HepG2 (cell line): ENCODE data around the gene STK32C. TPM values are rescaled to one million over a fixed set of nuclear protein-coding genes. Genes with fewer than 3 reads are reported as not detected.

Experiments
- ATAC-seq: fragments of 200-7000 bp; cut with Tn5 transposase; 3 replicates; pipeline ENCODE4 v1.9.1; 2020; ENCODE audit warnings: mild to moderate bottlenecking, moderate library complexity
- BruUV-seq: library from RNA; stranded (reverse); fragments of 400-500 nt; replicated peaks from 2 replicates; lab custom pipeline; 2021; lab: Mats Ljungman, UMichigan
- CTCF ChIA-PET: fragments of 300-600 bp; formaldehyde crosslinking; extraction: SDS; loops from one replicate; lab custom pipeline; 2021; ENCODE audit warnings: low total read pairs, inconsistent platforms, low intra/inter-chr PET ratio; lab: Yijun Ruan, JAX
- POLR2A ChIA-PET: fragments of 350-600 bp; sonication (Branson Sonifier 250); formaldehyde crosslinking; loops from one replicate; lab custom pipeline; 2020; ENCODE audit warnings: antibody characterized with exemption, inconsistent platforms; lab: Yijun Ruan, JAX
- DNase-seq: peaks from one replicate; pipeline ENCODE4 v3.0.0-alpha.2; 2015; ENCODE audit warnings: low spot score
- FAIRE-seq: peaks from 3 replicates; lab custom pipeline; 2011; peaks lifted over from hg19 to GRCh38; lab: Jason Lieb, UNC
- H2AFZ ChIP-seq: one replicate; pipeline ENCODE4 v1.6.1; 2011; ENCODE audit warnings: low read length, inconsistent platforms
- H3K27ac ChIP-seq: fragments of 300-600 bp; 3 replicates; pipeline ENCODE4 v1.8.0; 2011; ENCODE audit warnings: mixed run types, mild to moderate bottlenecking, mixed read lengths, low read length, inconsistent platforms; ENCODE audit not compliant: insufficient read depth; ENCODE audit errors: extremely low read length
- H3K27me3 ChIP-seq, 2 experiments: fragments of 200-600 bp in 1 of 2; 2 replicates in 1 of 2; 3 replicates in 1 of 2; pipeline versions ENCODE4 v1.6.0 to v1.8.0; 2011; ENCODE audit warnings: low read length in 2 of 2, mild to moderate bottlenecking in 2 of 2, moderate library complexity in 2 of 2, inconsistent platforms in 1 of 2; ENCODE audit not compliant: insufficient read depth in 2 of 2, control insufficient read depth in 1 of 2
- H3K36me3 ChIP-seq, 2 experiments: fragments of 200-600 bp in 1 of 2; replicated peaks in 1 of 2; 2 replicates in 1 of 2; 3 replicates in 1 of 2; pipeline versions ENCODE4 v1.5.1 to v1.8.0; 2011; ENCODE audit warnings: low read length in 2 of 2, inconsistent platforms in 1 of 2; ENCODE audit not compliant: insufficient read depth in 2 of 2, control insufficient read depth in 1 of 2
- H3K4me1 ChIP-seq: 2 replicates; pipeline ENCODE4 v1.5.1; 2012; ENCODE audit warnings: low read length, inconsistent platforms; ENCODE audit not compliant: insufficient read depth
- H3K4me2 ChIP-seq: 2 replicates; pipeline ENCODE4 v1.6.0; 2011; ENCODE audit warnings: low read depth, low read length, inconsistent platforms
- H3K4me3 ChIP-seq, 3 experiments: fragments of 200-600 bp in 1 of 3; sonication (generic), shearing (Covaris generic) in 1 of 3; replicated peaks in 1 of 3; 2 replicates each; pipeline ENCODE4 v1.5.1; 2011 to 2016; ENCODE audit warnings: low read length in 3 of 3, inconsistent platforms in 2 of 3, low read depth in 2 of 3, mild to moderate bottlenecking in 2 of 3, control low read depth in 1 of 3, mixed read lengths in 1 of 3; ENCODE audit not compliant: insufficient read depth in 1 of 3
- H3K79me2 ChIP-seq: one replicate; pipeline ENCODE4 v1.6.1; 2011; ENCODE audit warnings: low read length, inconsistent platforms; ENCODE audit not compliant: insufficient read depth
- H3K9ac ChIP-seq: 2 replicates; pipeline ENCODE4 v1.6.0; 2011; ENCODE audit warnings: mild to moderate bottlenecking, low read depth, low read length, inconsistent platforms; ENCODE audit not compliant: insufficient read depth
- H3K9me3 ChIP-seq: 2 replicates; pipeline ENCODE4 v1.5.1; 2012; ENCODE audit warnings: mild to moderate bottlenecking, low read length
- H4K20me1 ChIP-seq: 2 replicates; pipeline ENCODE4 v1.6.0; 2011; ENCODE audit warnings: inconsistent platforms, mild to moderate bottlenecking, low read length, moderate library complexity; ENCODE audit not compliant: insufficient read depth
- CENPX ChIP-seq: sonication (generic); formaldehyde crosslinking; IDR thresholded peaks from 2 replicates; pipeline ENCODE4 v1.9.0; 2021; ENCODE audit warnings: mild to moderate bottlenecking, missing genetic modification reagents, moderate library complexity
- ESRRA ChIP-seq: sonication (generic); formaldehyde crosslinking; IDR thresholded peaks from 2 replicates; pipeline ENCODE4 v1.5.1; 2020; ENCODE audit warnings: mild to moderate bottlenecking, low read depth, missing genetic modification reagents
- FOSL2 ChIP-seq: sonication (generic); formaldehyde crosslinking; IDR thresholded peaks from 2 replicates; pipeline ENCODE4 v1.4.0; 2020; ENCODE audit warnings: missing genetic modification reagents
- FOXP1 ChIP-seq, 2 experiments: fragments of 450-650 bp in 1 of 2; IDR thresholded peaks; 2 replicates each; pipeline ENCODE4 v1.6.1; 2017 to 2018; ENCODE audit warnings: antibody characterized with exemption in 1 of 2
- HOMEZ ChIP-seq: IDR thresholded peaks from 2 replicates; pipeline ENCODE4 v1.6.1; 2016; ENCODE audit warnings: low read depth
- POLR2G ChIP-seq: fragments of 200-400 bp; formaldehyde crosslinking; IDR thresholded peaks from 2 replicates; pipeline ENCODE4 v1.6.1; 2018; ENCODE audit warnings: mild to moderate bottlenecking, low read depth, low read length, moderate library complexity
- RFX1 ChIP-seq: fragments of 450-650 bp; IDR thresholded peaks from 2 replicates; pipeline ENCODE4 v1.6.1; 2017
- RFXAP ChIP-seq: sonication (generic); formaldehyde crosslinking; IDR thresholded peaks from 2 replicates; pipeline ENCODE4 v1.4.0; 2020; ENCODE audit warnings: missing genetic modification reagents, borderline replicate concordance
- TCF7L2 ChIP-seq: IDR thresholded peaks from 2 replicates; pipeline ENCODE4 v1.6.1; 2011; ENCODE audit warnings: mild to moderate bottlenecking, low read depth, low read length, moderate library complexity
- ZNF530 ChIP-seq: sonication (generic); formaldehyde crosslinking; IDR thresholded peaks from 2 replicates; pipeline ENCODE4 v1.5.0; 2020; ENCODE audit warnings: low read depth, mild to moderate bottlenecking, missing genetic modification reagents
- WGBS: methylation state at CpG from one replicate; pipeline ENCODE4 v1.1.6; 2017; ENCODE audit warnings: low lambda C conversion rate; 5-methylcytosine and 5-hydroxymethylcytosine counted together
- in situ Hi-C: cut with HindIII; loops from 2 replicates; pipeline ENCODE4 v1.10.0; 2017; ENCODE audit warnings: low pct_unique_long_range_greater_than_20kb; ENCODE audit not compliant: extremely low pct_ligation_motif_present
- intact Hi-C: fragments of 100-400 bp; cut with micrococcal nuclease; formaldehyde crosslinking; loops from one replicate; pipeline ENCODE4 v1.10.0; 2022; ENCODE audit not compliant: unreplicated experiment
- polyA plus RNA-seq, 8 experiments: library from polyadenylated mRNA; depleted of rRNA in 3 of 8; stranded (reverse) in 7 of 8; unstranded in 1 of 8; fragments of >200 nt; fragmentation: Illumina TruSeq in 4 of 8; extraction: Trizol in 4 of 8; gene quantifications; 2 replicates each; pipeline versions ENCODE4 v1.2.1 to v1.2.3, GENCODE V29; 2011 to 2016; ENCODE audit warnings: low read depth in 4 of 8, missing spikeins in 1 of 8, mixed read lengths in 1 of 8; ENCODE audit not compliant: insufficient read depth in 1 of 8
- total RNA-seq, 5 experiments: library from RNA; depleted of rRNA; stranded (reverse); fragments of >200 nt; fragmentation: Illumina TruSeq; extraction: Trizol; gene quantifications; 2 replicates each; pipeline ENCODE4 v1.2.3, GENCODE V29; 2016; ENCODE audit warnings: low read depth in 1 of 5

The STK32C gene
- total and polyA plus RNA-seq, 2 of the 13 experiments (the other 11 are each of a cell fraction or from before 2014, with no cell fraction given): 10.9 to 19.4 TPM

DNA sequence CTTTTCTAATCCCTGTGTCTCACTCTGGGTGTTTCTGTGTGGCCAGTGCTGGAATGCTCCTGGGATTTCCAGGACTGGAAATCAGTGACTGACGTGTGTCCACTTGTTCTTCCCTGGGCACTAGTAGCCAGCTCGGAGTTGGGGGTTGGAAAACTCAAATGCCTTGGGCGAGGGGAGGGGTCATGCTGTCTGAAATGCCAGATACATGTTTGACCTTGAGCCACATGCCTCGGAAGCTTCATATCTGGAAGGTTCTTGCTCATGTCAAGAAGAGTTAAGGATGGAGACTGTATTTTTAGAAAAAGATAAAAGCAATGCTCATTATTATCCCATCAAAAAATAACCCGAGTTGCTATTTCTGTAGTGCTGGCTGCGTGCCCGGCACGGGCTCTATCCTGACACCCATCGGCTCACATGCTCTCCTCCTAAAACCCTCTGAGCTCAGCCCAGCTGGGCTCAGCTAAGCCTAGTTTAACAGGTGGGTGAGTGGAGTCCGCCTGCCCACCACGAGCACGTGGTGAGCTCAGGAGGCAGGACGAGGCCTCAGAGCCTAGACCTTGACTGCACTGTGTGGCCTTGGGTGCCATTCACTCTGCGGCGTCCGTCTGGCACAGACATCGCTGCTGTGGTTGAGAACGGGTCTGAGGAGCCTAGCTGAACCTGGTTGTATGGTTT, 114.6 kb downstream of the STK32C start (continued):
- TF ChIP-seq HOMEZ (CRISPR knock-in tag) (no peak), POLR2G (no peak), RFXAP (CRISPR knock-in tag) (no peak), FOSL2 (CRISPR knock-in tag) (no peak)
- TF ChIP-seq, all 625 proteins: peak for 0

- in situ Hi-C loops: no loop called here
- Histone ChIP-seq H3K36me3 (no peaks in the 10 kb centered on the region), H3K4me1 (peaks cover 9% of the 10 kb centered on the region), H3K9me3 (no peaks in the 10 kb centered on the region), H2AFZ (no peak overlapping the region), H4K20me1 (peaks cover 13% of the 10 kb centered on the region; the same call in 1 of the 2 replicates), H3K4me2 (no peak overlapping the region), H3K27ac (no peak overlapping the region), H3K79me2 (no peaks in the 10 kb centered on the region), H3K4me3 (no peak overlapping the region), H3K9ac (no peak overlapping the region), H3K27me3 (peaks cover 6 to 29% of the 10 kb centered on the region in 2 experiments)
- CTCF ChIA-PET: no interaction called here
- no peak for DNase-seq
- no peak for FAIRE-seq
- intact Hi-C loops: no loop called here
- WGBS: 79% methylated on average over 7 of the region's 28 CpGs
- no TSS peak for BruUV-seq
- no peak for ATAC-seq
- POLR2A ChIA-PET: no interaction called here
- TF ChIP-seq ESRRA (CRISPR knock-in tag): no peak
- TF ChIP-seq FOXP1 (IDR thresholded peaks at IDR 0.05): no peak
- no peak for TF ChIP-seq FOXP1 (CRISPR knock-in tag; IDR thresholded peaks at IDR 0.05)
- no peak for TF ChIP-seq TCF7L2
- TF ChIP-seq CENPX: no peak
- TF ChIP-seq ZNF530: no peak
- no peak for TF ChIP-seq RFX1
Observed at GRCh38 chr10:132192076-132192975, 115.4 kb downstream of the STK32C start.
